IPS-18a (cell line): ENCODE data around the gene MAD1L1.
"Not testable (repeated sequence)": the region's sequence is repeated elsewhere in the genome, so short reads cannot be mapped to it uniquely, and the experiment has no call there.

ENCODE experiments used
- H3K27ac ChIP-seq: one replicate; pipeline ENCODE4 v1.5.1; 2013; ENCODE audit warnings: low read length
- H3K27me3 ChIP-seq: one replicate; pipeline ENCODE4 v1.6.1; 2013; ENCODE audit warnings: mild to moderate bottlenecking, low read length; ENCODE audit not compliant: control insufficient read depth, insufficient read depth
- H3K36me3 ChIP-seq: one replicate; pipeline ENCODE4 v1.6.1; 2013; ENCODE audit warnings: low read depth, low read length; ENCODE audit not compliant: control insufficient read depth
- H3K4me1 ChIP-seq: one replicate; pipeline ENCODE4 v1.6.1; 2013; ENCODE audit warnings: low read depth, low read length; ENCODE audit not compliant: control insufficient read depth
- H3K4me3 ChIP-seq: one replicate; pipeline ENCODE4 v1.5.1; 2013; ENCODE audit warnings: low read length
- H3K9ac ChIP-seq: one replicate; pipeline ENCODE4 v1.6.1; 2013; ENCODE audit warnings: mild to moderate bottlenecking, low read length, moderate library complexity
- H3K9me3 ChIP-seq: one replicate; pipeline ENCODE4 v1.6.1; 2013; ENCODE audit warnings: low read depth, low read length; ENCODE audit not compliant: control insufficient read depth

The MAD1L1 gene

GRCh38 chr7:1985042-1985441 is 247.7 kb downstream of the MAD1L1 start:
- Histone ChIP-seq H3K4me3 (no peak overlapping the region), H3K9me3 (no peaks in the 10 kb centered on the region), H3K27me3 (no peaks in the 10 kb centered on the region), H3K27ac (no peak overlapping the region), H3K9ac (no peak overlapping the region), H3K4me1 (no peaks in the 10 kb centered on the region), H3K36me3 (no peaks in the 10 kb centered on the region)

- H3K36me3 ChIP-seq: no peaks in the 10 kb centered on the region
- no peak overlapping the region for H3K4me3 ChIP-seq
- H3K27ac ChIP-seq: no peak overlapping the region
- H3K27me3 ChIP-seq: no peaks in the 10 kb centered on the region
- no peaks in the 10 kb centered on the region for H3K4me1 ChIP-seq
- H3K9me3 ChIP-seq: no peaks in the 10 kb centered on the region
- no peak overlapping the region for H3K9ac ChIP-seq
These were observed 250.9 kb downstream of the MAD1L1 start for GRCh38 chr7:1981878-1982230.

GRCh38 chr7:1981201-1981877 is 251.4 kb downstream of the MAD1L1 start:
- H3K9me3 ChIP-seq: no peaks in the 10 kb centered on the region
- no peaks in the 10 kb centered on the region for H3K27me3 ChIP-seq
- H3K4me1 ChIP-seq: no peaks in the 10 kb centered on the region
- H3K36me3 ChIP-seq: no peaks in the 10 kb centered on the region
- no peak overlapping the region for H3K27ac ChIP-seq
- H3K9ac ChIP-seq: no peak overlapping the region
- H3K4me3 ChIP-seq: no peak overlapping the region

- H3K27ac ChIP-seq: no peak overlapping the region
- no peaks in the 10 kb centered on the region for H3K27me3 ChIP-seq
- no peak overlapping the region for H3K4me3 ChIP-seq
- H3K9me3 ChIP-seq: no peaks in the 10 kb centered on the region
- no peaks in the 10 kb centered on the region for H3K4me1 ChIP-seq
- H3K9ac ChIP-seq: no peak overlapping the region
- no peaks in the 10 kb centered on the region for H3K36me3 ChIP-seq
These were observed 252.9 kb downstream of the MAD1L1 start for GRCh38 chr7:1979591-1980560.

- H3K9me3 ChIP-seq: no peaks in the 10 kb centered on the region
- no peak overlapping the region for H3K27ac ChIP-seq
- no peaks in the 10 kb centered on the region for H3K4me1 ChIP-seq
- H3K27me3 ChIP-seq: no peaks in the 10 kb centered on the region
- no peaks in the 10 kb centered on the region for H3K36me3 ChIP-seq
- H3K9ac ChIP-seq: no peak overlapping the region
- no peak overlapping the region for H3K4me3 ChIP-seq
These were observed 253.8 kb downstream of the MAD1L1 start for GRCh38 chr7:1978656-1979590.

- no peaks in the 10 kb centered on the region for H3K9me3 ChIP-seq
- no peak overlapping the region for H3K4me3 ChIP-seq
- H3K27me3 ChIP-seq: no peaks in the 10 kb centered on the region
- no peaks in the 10 kb centered on the region for H3K4me1 ChIP-seq
- H3K36me3 ChIP-seq: no peaks in the 10 kb centered on the region
- no peak overlapping the region for H3K27ac ChIP-seq
- no peak overlapping the region for H3K9ac ChIP-seq
These were observed 254.8 kb downstream of the MAD1L1 start for GRCh38 chr7:1977876-1978441.

GRCh38 chr7:1977059-1977875 is 255.5 kb downstream of the MAD1L1 start:
- H3K4me1 ChIP-seq: no peaks in the 10 kb centered on the region
- no peaks in the 10 kb centered on the region for H3K9me3 ChIP-seq
- H3K9ac ChIP-seq: no peak overlapping the region
- no peaks in the 10 kb centered on the region for H3K27me3 ChIP-seq
- H3K4me3 ChIP-seq: no peak overlapping the region
- H3K36me3 ChIP-seq: no peaks in the 10 kb centered on the region
- H3K27ac ChIP-seq: no peak overlapping the region

GRCh38 chr7:1976521-1976920 is 256.2 kb downstream of the MAD1L1 start:
- H3K4me1 ChIP-seq, H3K4me3 ChIP-seq, H3K27me3 ChIP-seq, H3K9me3 ChIP-seq, H3K36me3 ChIP-seq, H3K9ac ChIP-seq, H3K27ac ChIP-seq: not testable (repeated sequence)

GRCh38 chr7:1975581-1975980 is 257.2 kb downstream of the MAD1L1 start:
- Histone ChIP-seq H3K4me3 (no peak overlapping the region), H3K27me3 (no peaks in the 10 kb centered on the region), H3K27ac (no peak overlapping the region), H3K36me3 (no peaks in the 10 kb centered on the region), H3K9me3 (no peaks in the 10 kb centered on the region), H3K9ac (no peak overlapping the region), H3K4me1 (no peaks in the 10 kb centered on the region)

- Histone ChIP-seq H3K27me3 (no peaks in the 10 kb centered on the region), H3K9me3 (no peaks in the 10 kb centered on the region), H3K9ac (no peak overlapping the region), H3K4me1 (no peaks in the 10 kb centered on the region), H3K36me3 (no peaks in the 10 kb centered on the region), H3K27ac (no peak overlapping the region), H3K4me3 (no peak overlapping the region)
These were observed 257.6 kb downstream of the MAD1L1 start for GRCh38 chr7:1975179-1975578.
